Activated CD4-positive, alpha-beta T cell treated with anti-CD3 and anti-CD28 coated beads for 48 hours (primary cell): ENCODE data around the gene HS6ST2.

ENCODE experiments used
- DNase-seq: peaks from one replicate; pipeline ENCODE4 v3.0.0-alpha.2; 2020

Gene HS6ST2

GRCh38 chrX:132668178-132668577 is 290.3 kb downstream of the HS6ST2 start:
- DNase-seq = no peak

- DNase-seq = no peak
Observed at GRCh38 chrX:132665676-132666075, 292.8 kb downstream of the HS6ST2 start.

GRCh38 chrX:132664273-132664672 is 294.2 kb downstream of the HS6ST2 start:
- no peak for DNase-seq

GRCh38 chrX:132662844-132663243 is 295.6 kb downstream of the HS6ST2 start:
- no peak for DNase-seq

GRCh38 chrX:132657876-132658275 is 300.6 kb downstream of the HS6ST2 start:
- DNase-seq = no peak

GRCh38 chrX:132652871-132653270 is 305.6 kb downstream of the HS6ST2 start:
- no peak for DNase-seq

- no peak for DNase-seq
Observed at GRCh38 chrX:132651421-132652086, 306.9 kb downstream of the HS6ST2 start.

- no peak for DNase-seq
Observed at GRCh38 chrX:132648895-132649294, 309.5 kb downstream of the HS6ST2 start.

- no peak for DNase-seq
Observed at GRCh38 chrX:132639446-132639845, 319.0 kb downstream of the HS6ST2 start.

- DNase-seq = no peak
Observed at GRCh38 chrX:132638313-132638712, 320.1 kb downstream of the HS6ST2 start.

GRCh38 chrX:132636080-132636479 is 322.3 kb downstream of the HS6ST2 start:
- no peak for DNase-seq

GRCh38 chrX:132634521-132634920 is 323.9 kb downstream of the HS6ST2 start:
- no peak for DNase-seq

- no peak for DNase-seq
Observed at GRCh38 chrX:132631579-132632232, 326.7 kb downstream of the HS6ST2 start.

- no peak for DNase-seq
Observed at GRCh38 chrX:132624466-132624865, 334.0 kb downstream of the HS6ST2 start.

GRCh38 chrX:132623942-132624341 is 334.5 kb downstream of the HS6ST2 start:
- no peak for DNase-seq

- DNase-seq = no peak
Observed at GRCh38 chrX:132623300-132623699, 335.1 kb downstream of the HS6ST2 start.

GRCh38 chrX:132622130-132622529 is 336.3 kb downstream of the HS6ST2 start:
- peak; percentile 73 for DNase-seq

- DNase-seq = no peak
Observed at GRCh38 chrX:132618810-132619209, 339.6 kb downstream of the HS6ST2 start.

- DNase-seq = peak; percentile 64
Observed at GRCh38 chrX:132615391-132616131, 342.9 kb downstream of the HS6ST2 start.

GRCh38 chrX:132614297-132614696 is 344.1 kb downstream of the HS6ST2 start:
- no peak for DNase-seq

- no peak for DNase-seq
Observed at GRCh38 chrX:132613801-132614200, 344.6 kb downstream of the HS6ST2 start.

GRCh38 chrX:132612821-132613564 is 345.4 kb downstream of the HS6ST2 start:
- DNase-seq = peak; percentile 56

GRCh38 chrX:132610536-132610935 is 347.9 kb downstream of the HS6ST2 start:
- no peak for DNase-seq
